ENCODE data around the gene GGNBP2. TPM values are rescaled to one million over a fixed set of nuclear protein-coding genes. Genes with fewer than 3 reads are reported as not detected.
"Not testable (repeated sequence)": the region's sequence is repeated elsewhere in the genome, so short reads cannot be mapped to it uniquely, and the experiment has no call there.

The GGNBP2 gene
- total RNA-seq, 2 experiments from 2014 or later: 96.5 to 113 TPM

DNA sequence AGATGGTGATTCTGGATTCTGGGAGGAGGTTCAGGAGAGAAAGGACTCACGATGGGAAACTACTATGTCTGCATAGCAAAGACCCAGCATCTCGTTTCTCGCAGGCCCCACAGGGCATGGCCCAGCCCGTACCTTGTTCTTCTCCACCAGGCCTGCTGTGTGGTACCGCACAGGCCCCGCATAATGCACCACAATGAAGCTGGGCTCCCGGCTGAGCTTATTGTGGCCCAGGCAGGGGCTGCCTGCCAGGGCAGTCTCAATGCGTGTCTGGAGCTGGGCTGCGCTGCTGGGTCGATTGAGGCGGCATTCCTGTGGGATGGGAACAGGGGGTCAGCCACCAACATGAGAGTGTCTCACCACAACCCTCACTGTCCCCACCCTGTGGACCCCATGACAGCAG, 37.9 kb upstream of the GGNBP2 start:
- peaks cover 25% of the 10 kb centered on the region for H3K36me3 Mint-ChIP-seq
- no peaks in the 10 kb centered on the region for H3K9me3 Mint-ChIP-seq (ENCODE audit: low read depth)
- ATAC-seq: no peak
- H3K27me3 Mint-ChIP-seq: no peaks in the 10 kb centered on the region
- no peak for DNase-seq
- H3K4me1 Mint-ChIP-seq: peaks cover 4% of the 10 kb centered on the region
- no peak overlapping the region for H3K4me3 Mint-ChIP-seq
- no peak overlapping the region for H3K27ac Mint-ChIP-seq
- CTCF ChIA-PET: no interaction called here

DNA sequence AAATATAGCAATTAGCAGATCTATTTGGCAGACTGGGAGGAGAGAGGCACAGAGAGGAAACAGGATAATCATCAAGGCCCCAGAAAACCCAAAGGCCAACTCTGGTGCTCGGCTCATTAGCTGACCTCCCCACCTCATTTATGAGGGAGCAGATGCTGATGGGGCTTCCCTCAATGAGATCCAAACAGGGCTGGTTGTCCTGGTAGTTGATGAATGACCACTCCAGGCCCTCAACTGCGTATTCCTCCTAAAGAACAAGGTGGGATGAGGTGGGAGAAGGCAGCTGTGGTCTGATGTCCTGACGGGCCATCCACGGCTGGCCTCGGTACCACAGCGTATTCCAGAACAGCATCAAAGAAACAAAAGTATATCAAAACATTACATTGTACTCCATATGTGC, 37.5 kb upstream of the GGNBP2 start:
- CTCF ChIA-PET: interaction anchor here (1.1 kb wide), 1 partner anchor 24 kb away, joined by 3 read pairs; no protein-coding TSS in a partner anchor

DNA sequence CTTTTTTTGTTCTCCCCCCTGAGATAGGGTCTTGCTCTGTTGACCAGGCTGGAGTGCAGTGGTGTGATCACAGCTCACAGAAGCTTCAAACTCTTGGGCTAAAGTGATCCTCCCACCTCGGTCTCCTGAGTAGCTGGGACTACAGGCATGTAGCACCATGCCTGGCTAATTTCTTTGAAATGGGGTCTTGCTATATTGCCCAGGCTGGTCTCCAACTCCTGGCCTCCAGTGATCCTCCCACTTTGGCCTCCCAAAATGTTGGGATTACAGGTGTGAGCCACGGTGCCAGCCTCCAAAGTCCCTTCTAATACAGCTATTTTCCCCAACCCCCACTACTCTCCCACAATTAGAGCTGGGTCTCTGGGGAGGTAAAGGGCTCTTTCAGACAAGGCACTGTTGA, 36.3 kb upstream of the GGNBP2 start:
- H3K36me3 Mint-ChIP-seq: peaks cover 22% of the 10 kb centered on the region
- H3K4me1 Mint-ChIP-seq; CTCF ChIA-PET; H3K9me3 Mint-ChIP-seq (ENCODE audit: low read depth); H3K27ac Mint-ChIP-seq; DNase-seq; H3K4me3 Mint-ChIP-seq; ATAC-seq; H3K27me3 Mint-ChIP-seq: not testable (repeated sequence)

More for the DNA sequence above, 37.5 kb upstream of the GGNBP2 start:
- Mint-ChIP-seq H3K27me3 (no peaks in the 10 kb centered on the region), H3K36me3 (peaks cover 25% of the 10 kb centered on the region), H3K4me3 (no peak overlapping the region), H3K9me3 (ENCODE audit: low read depth) (no peaks in the 10 kb centered on the region), H3K27ac (no peak overlapping the region), H3K4me1 (peaks cover 4% of the 10 kb centered on the region)
- DNase-seq (no peak), ATAC-seq (no peak)

DNA sequence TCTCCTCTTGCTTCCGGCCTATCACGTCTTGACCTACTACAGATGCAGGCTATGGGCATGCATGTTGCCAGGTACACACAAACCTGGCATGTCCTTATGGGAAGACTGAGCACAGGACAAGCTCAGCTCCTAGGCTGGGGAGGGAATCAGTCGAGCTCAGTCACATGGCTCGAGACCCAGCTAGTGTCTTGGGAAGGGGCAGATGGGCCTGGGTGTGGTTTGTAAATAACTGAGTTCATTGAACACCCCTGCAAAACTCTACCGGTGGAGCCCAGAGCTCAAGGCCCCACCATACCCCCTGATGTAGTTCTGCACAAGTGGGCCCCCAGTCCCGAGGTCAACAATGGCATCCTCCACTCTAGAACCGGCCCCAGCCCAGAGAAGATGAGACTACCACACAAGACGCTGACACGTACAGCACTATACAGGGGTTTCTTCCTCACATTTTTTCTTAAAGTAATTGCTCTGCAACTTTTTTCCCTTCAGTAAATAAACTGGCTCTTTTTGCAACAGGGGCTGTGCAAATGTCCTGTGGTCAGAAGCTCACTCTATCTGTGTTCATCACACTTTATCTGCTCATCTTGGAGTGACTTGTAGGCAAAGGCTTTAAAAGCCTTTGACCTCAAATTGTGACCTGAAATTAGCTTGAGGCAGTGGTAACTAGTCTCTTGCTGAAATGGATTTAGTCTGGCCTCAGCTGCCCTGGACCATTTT, 35.3 kb upstream of the GGNBP2 start:
- H3K36me3 Mint-ChIP-seq: peaks cover 15% of the 10 kb centered on the region

DNA sequence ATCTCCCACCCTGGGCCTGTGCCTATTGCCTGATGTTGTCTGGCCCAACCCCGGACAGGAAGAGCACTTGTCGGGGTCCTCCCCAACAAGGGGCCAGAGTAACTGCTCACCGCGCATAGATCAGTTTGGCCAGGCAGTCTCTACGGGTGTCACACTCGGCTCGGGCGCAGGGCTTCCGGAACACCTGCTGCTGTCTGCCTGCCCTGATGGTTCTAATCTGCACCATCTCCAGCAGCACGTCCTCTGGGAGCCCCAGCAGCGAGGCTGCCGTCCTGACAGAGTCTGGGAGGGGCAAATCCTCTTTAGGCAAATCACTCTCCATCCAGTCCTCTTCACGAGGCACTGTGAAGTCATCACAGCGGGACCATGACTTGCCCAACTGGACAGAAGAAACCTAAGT, 34.1 kb upstream of the GGNBP2 start:
- CTCF ChIA-PET: no interaction called here
- no peaks in the 10 kb centered on the region for H3K27me3 Mint-ChIP-seq
- no peak overlapping the region for H3K27ac Mint-ChIP-seq
- ATAC-seq: no peak
- no peak for DNase-seq
- peaks cover 16% of the 10 kb centered on the region for H3K36me3 Mint-ChIP-seq
- no peaks in the 10 kb centered on the region for H3K9me3 Mint-ChIP-seq (ENCODE audit: low read depth)
- no peaks in the 10 kb centered on the region for H3K4me1 Mint-ChIP-seq
- H3K4me3 Mint-ChIP-seq: no peak overlapping the region

More for the DNA sequence above, 35.3 kb upstream of the GGNBP2 start:
- Mint-ChIP-seq H3K27me3 (no peaks in the 10 kb centered on the region), H3K9me3 (ENCODE audit: low read depth) (no peaks in the 10 kb centered on the region), H3K4me3 (no peak overlapping the region), H3K4me1 (no peaks in the 10 kb centered on the region), H3K27ac (no peak overlapping the region)
- CTCF ChIA-PET: no interaction called here
- ATAC-seq (no peak), DNase-seq (no peak)

DNA sequence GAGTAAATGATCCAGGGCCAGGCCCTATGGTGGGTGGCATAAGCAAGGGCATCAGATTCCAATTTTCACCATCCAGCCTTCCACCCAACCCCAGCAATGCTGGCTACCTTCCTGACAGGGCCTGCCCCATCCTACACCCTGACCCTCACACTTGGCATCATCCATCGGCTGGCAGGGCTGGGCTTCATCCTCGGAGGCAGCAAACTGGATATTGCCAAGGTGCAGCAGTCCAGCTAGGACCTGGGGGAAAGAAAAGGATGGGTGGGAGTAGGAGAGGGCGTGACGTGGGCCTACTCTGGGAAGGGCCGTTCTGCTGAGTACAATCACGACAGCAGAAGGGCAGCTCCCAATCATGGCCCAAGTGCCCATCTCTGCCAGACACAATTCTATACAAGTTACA, 33.5 kb upstream of the GGNBP2 start:
- H3K36me3 Mint-ChIP-seq: peaks cover 13% of the 10 kb centered on the region
- H3K4me3 Mint-ChIP-seq: no peak overlapping the region
- no peak for DNase-seq
- H3K4me1 Mint-ChIP-seq: no peaks in the 10 kb centered on the region
- H3K9me3 Mint-ChIP-seq (ENCODE audit: low read depth): no peaks in the 10 kb centered on the region
- ATAC-seq: no peak
- H3K27me3 Mint-ChIP-seq: no peaks in the 10 kb centered on the region
- H3K27ac Mint-ChIP-seq: no peak overlapping the region
- CTCF ChIA-PET: no interaction called here

DNA sequence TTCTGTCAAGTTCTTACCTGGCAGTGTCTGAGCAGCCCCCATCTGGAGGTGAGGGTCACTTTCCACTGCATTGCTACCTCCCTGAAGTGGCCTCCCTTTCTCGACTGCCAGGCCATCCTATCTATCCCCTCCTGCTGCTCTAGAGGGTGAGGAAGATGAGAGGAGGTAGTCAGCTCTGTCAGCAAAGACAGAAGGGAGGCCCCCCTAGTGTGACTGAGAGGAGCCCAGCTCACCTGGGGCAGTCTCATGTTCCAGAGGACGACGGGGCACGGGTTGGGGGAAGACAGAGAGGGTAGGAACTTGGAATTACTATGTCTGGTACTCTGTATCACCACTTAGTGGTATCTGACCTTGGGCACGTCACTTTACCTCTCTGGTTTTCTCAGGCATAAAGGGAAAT, 32.1 kb upstream of the GGNBP2 start:
- Mint-ChIP-seq H3K4me1 (no peaks in the 10 kb centered on the region), H3K9me3 (ENCODE audit: low read depth) (no peaks in the 10 kb centered on the region), H3K27me3 (no peaks in the 10 kb centered on the region), H3K27ac (no peak overlapping the region), H3K36me3 (peaks cover 12% of the 10 kb centered on the region), H3K4me3 (no peak overlapping the region)
- ATAC-seq (peak; percentile 23), DNase-seq (no peak)
- CTCF ChIA-PET: no interaction called here

DNA sequence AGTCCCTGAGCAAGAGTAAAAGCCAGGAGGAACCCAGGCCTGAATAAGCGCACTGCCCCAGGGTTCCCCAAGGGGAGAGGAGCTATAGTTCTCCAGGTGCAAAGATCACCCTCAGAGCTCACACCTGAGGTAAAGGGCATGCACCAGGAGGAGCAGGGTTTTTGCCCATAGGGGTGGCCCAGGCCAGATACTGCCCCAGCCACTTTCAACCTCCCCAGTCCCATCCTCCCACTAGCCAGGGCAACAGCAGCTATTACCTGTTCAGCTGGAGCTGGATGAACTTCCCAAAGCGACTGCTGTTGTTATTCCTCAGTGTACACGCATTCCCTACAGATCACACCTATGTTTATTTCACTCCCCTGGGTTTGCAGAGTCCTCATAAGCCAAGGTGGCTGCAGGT, 29.9 kb upstream of the GGNBP2 start:
- DNase-seq: no peak
- CTCF ChIA-PET: no interaction called here
- Mint-ChIP-seq H3K27me3 (no peaks in the 10 kb centered on the region), H3K4me3 (no peak overlapping the region), H3K4me1 (peaks cover 1% of the 10 kb centered on the region), H3K9me3 (ENCODE audit: low read depth) (no peaks in the 10 kb centered on the region), H3K36me3 (peaks cover 19% of the 10 kb centered on the region), H3K27ac (no peak overlapping the region)
- no peak for ATAC-seq

DNA sequence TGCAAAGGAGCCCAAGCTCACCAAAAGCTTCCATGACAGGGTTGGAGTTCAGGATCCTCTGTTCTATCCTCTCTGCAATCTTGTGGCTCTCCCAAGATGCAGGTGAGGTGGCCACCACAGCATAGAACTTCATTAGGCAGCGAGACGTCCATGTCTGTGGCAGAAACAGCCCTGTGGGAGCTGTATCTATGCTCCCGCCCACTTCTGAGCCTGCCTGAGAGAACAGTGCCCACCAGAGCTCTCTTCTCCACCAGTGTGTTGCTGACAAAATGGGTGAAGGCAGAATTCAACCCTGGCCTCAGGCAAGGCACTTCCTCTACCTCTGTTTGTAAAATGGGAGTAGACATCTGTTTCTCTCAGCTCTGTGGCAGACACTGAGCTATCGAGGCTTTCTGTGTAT, 28.9 kb upstream of the GGNBP2 start:
- Mint-ChIP-seq H3K4me1 (peaks cover 1% of the 10 kb centered on the region), H3K4me3 (no peak overlapping the region), H3K9me3 (ENCODE audit: low read depth) (no peaks in the 10 kb centered on the region), H3K36me3 (peaks cover 26% of the 10 kb centered on the region), H3K27me3 (no peaks in the 10 kb centered on the region), H3K27ac (no peak overlapping the region)
- ATAC-seq (no peak), DNase-seq (no peak)
- CTCF ChIA-PET: interaction anchor here (1.0 to 1.3 kb wide), 2 partner anchors 32 to 367 kb away, joined by 3 to 4 read pairs; no protein-coding TSS in a partner anchor

DNA sequence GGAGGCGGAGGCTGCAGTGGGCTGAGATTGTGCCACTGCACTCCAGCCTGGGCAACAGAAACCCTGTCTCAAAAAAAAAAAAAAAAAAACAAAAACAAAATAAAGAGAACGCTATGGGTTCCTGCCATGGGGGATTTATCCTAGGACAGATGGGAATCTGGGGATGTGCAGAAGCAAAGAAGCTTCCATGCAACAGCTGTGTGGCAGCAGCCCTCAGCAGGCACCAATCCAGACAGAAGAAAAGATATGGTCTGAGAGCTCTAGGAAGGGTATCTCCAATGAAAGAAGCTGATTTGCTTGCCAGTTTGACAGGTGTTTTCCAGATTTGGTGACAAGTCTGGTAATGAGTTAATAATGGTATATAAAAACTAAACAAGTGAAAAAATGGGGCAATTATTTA, 21.6 kb upstream of the GGNBP2 start:
- H3K4me3 Mint-ChIP-seq: no peak overlapping the region
- no peaks in the 10 kb centered on the region for H3K27me3 Mint-ChIP-seq
- DNase-seq (no peak), ATAC-seq (no peak)
- H3K4me1 Mint-ChIP-seq: peaks cover 19% of the 10 kb centered on the region
- no peak overlapping the region for H3K27ac Mint-ChIP-seq
- H3K9me3 Mint-ChIP-seq (ENCODE audit: low read depth): no peaks in the 10 kb centered on the region
- H3K36me3 Mint-ChIP-seq: peaks cover 58% of the 10 kb centered on the region
- CTCF ChIA-PET: interaction anchor here (0.6 to 1.9 kb wide), 3 partner anchors 9 to 374 kb away, joined by 3 to 9 read pairs (median 3); partner anchors contain the start of genes MYO19 and PIGW

DNA sequence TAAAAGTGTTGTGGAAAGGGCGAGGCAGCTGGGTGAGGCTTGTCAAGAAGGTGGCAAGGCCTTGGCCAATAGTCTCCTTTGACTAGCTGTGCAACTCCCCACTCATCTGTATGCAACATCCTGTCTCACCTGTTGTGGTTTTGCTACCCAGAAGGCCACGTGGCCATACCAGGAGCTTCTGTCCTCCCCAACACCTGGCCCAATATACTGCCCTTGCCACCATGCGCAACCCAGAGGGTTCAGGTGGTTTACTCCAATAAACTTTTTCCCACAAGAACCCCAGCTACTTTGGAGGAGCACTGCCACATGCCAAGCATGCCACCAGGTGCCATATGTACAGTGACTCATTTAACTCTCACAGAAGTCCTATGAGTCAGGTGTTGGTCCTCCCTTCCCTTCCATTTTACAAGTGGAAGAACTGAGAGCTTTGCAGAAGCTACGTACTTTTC, 20.3 kb upstream of the GGNBP2 start:
- Mint-ChIP-seq H3K36me3 (peaks cover 54% of the 10 kb centered on the region), H3K4me1 (peaks cover 21% of the 10 kb centered on the region), H3K27me3 (no peaks in the 10 kb centered on the region), H3K9me3 (ENCODE audit: low read depth) (no peaks in the 10 kb centered on the region), H3K27ac (peak overlapping the region; percentile 62), H3K4me3 (no peak overlapping the region)
- DNase-seq: no peak
- ATAC-seq: no peak
- CTCF ChIA-PET: interaction anchor here (1.9 kb wide), 1 partner anchor 10 kb away, joined by 9 read pairs; the partner anchor contains the start of genes MYO19 and PIGW

DNA sequence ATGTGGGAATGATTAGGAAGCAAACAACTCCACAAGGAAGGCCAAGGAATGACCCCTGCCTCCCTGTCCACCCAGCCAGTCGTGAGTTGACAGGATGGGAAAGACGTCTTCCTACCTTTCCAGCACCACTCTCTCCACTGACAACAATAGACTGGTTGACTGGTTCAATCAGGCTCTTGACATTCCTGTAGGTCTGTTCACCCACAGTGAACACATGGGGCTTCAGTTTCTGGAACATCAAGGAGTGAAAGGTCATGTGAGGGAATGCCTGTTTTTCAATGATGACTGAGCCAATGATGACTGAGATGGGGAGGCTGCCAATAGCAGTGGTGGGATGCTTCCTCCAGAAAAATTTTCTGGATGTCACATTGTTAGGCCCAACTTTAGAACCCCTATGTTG, 19.6 kb upstream of the GGNBP2 start:
- ATAC-seq (no peak), DNase-seq (peak; percentile 31)
- no peak overlapping the region for H3K4me3 Mint-ChIP-seq
- CTCF ChIA-PET: no interaction called here
- peaks cover 21% of the 10 kb centered on the region for H3K4me1 Mint-ChIP-seq
- no peaks in the 10 kb centered on the region for H3K9me3 Mint-ChIP-seq (ENCODE audit: low read depth)
- H3K27me3 Mint-ChIP-seq: no peaks in the 10 kb centered on the region
- H3K27ac Mint-ChIP-seq: no peak overlapping the region
- peaks cover 57% of the 10 kb centered on the region for H3K36me3 Mint-ChIP-seq

DNA sequence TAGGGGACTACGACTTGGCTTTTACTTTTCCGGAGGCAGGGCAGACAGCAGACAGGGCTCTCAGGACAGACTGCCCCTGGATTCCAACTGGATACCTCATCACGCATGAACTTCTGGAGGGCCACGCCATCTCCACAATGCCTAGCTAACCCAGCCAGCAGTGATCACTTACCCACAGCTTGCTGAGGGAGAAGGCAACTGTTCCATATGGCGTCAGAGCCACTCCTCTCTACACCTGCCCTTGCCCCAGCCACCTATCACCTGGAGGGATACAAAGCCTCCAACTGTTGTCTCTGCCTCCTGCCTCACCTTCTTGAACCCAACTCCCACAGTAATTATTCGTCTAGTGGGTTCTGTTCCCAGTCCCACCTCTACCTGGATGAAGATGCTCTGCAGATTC, 18.8 kb upstream of the GGNBP2 start:
- CTCF ChIA-PET: no interaction called here
- H3K4me3 Mint-ChIP-seq: no peak overlapping the region
- ATAC-seq: no peak
- H3K9me3 Mint-ChIP-seq (ENCODE audit: low read depth): no peaks in the 10 kb centered on the region
- peak; percentile 31 for DNase-seq
- H3K27me3 Mint-ChIP-seq: no peaks in the 10 kb centered on the region
- no peak overlapping the region for H3K27ac Mint-ChIP-seq
- peaks cover 21% of the 10 kb centered on the region for H3K4me1 Mint-ChIP-seq
- H3K36me3 Mint-ChIP-seq: peaks cover 51% of the 10 kb centered on the region

DNA sequence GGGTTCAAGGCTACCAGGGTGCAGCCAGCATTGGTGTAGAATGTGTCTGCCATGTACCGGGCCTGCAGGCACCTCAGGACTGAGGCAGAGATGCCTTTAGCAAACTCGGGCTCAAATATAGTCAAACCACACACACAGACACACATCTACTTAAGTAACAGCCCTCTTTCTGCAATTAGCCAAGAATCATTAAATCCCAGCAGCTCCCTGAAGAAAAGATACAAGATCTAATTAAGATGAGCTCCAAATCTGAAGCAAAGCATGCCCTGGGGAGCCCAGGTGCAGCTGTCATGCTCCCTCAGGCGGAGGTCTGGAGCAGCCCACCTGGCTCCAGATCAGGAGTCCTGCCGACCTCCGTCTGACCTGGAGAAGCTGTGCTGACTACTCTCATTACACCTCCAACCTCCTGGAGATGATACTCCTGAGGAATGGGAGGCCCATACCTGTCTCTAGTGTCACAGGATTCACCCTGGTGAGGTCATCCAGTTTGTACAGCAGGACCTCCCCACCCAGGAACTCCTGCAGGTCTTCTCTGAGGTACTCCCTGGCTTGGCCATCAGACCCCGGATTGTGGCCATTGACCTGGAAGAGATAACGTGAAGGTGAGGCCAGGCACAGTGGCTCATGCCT, 17.0 kb upstream of the GGNBP2 start:
- DNase-seq: no peak
- peaks cover 53% of the 10 kb centered on the region for H3K36me3 Mint-ChIP-seq
- H3K27ac Mint-ChIP-seq: no peak overlapping the region
- no peaks in the 10 kb centered on the region for H3K9me3 Mint-ChIP-seq (ENCODE audit: low read depth)
- H3K4me3 Mint-ChIP-seq: no peak overlapping the region
- no peaks in the 10 kb centered on the region for H3K27me3 Mint-ChIP-seq
- peaks cover 29% of the 10 kb centered on the region for H3K4me1 Mint-ChIP-seq
- ATAC-seq: no peak
- CTCF ChIA-PET: no interaction called here

Measured in activated CD8-positive, alpha-beta memory T cell treated with anti-CD3 and anti-CD28 coated beads, Interleukin-2, amount 10 ng/mL, durations not matched to agents 7 days and 5 days (primary cell).